Measurements from ENCODE around the gene SLC35F3.

The SLC35F3 gene

DNA sequence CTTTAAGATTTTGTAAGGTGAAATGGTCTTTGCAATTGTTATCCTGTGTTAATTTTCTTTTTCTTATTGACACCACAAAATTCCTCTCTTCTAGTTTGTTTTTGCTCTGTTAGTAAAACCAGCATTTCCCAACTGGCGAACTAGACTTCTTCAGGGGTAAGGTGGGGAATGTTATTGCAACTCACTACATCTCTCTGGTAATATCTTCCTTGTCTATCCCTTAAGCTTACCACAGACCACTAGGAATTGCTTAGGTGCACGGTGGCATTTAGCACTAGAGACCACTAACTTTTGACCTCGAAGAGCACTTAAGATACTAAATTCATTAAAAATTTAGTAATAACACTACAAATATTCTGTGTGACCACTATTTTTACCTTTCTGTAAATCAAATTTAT, 464.6 kb downstream of the SLC35F3 start:
- DNase-seq (ENCODE audit: low spot score) = no peak

DNA sequence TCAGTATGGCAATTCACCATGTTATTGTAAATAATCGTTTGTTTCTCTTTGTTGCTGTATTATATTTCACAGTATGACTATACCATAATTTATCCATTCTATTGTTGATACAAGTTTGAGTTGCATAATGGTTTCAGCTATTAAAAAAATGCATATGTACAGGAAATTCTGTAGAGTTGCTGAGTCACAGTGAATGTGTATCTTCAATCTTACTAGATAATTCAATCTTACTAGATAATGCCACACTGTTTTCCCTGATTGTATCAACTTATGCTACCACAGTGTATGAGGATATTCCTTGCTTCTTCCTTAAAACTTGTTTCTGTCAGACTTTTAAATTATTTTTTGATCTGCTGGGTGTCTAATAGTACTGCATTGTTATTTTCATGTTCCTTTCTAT, 465.3 kb downstream of the SLC35F3 start:
- no peak for DNase-seq (ENCODE audit: low spot score)

DNA sequence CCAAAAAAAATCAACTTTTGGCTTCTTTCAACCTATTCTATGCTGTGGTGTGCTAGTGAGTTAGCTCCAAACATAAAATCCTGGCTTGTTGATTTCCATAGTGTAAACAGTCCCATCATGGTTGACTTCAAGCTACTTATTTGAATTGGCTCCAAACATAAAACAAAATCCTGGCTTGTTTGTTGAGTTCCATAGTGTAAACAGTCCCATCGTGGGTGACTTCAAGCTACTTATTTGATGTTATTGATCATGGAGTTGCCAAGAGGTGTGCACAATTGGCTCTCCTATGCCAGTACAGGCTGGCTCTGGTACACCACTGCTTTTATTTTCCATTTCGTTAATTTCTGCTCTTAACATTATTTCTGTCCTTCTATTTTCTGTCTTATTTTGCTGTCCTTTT, 466.9 kb downstream of the SLC35F3 start:
- DNase-seq (ENCODE audit: low spot score) = no peak

- no peak for DNase-seq (ENCODE audit: low spot score)
Observed at GRCh38 chr1:234372011-234372757, 467.7 kb downstream of the SLC35F3 start.

GRCh38 chr1:234373064-234373958, 468.8 kb downstream of the SLC35F3 start, which contains the start of gene COA6:
TSS of gene COA6 (plus strand) at chr1:234373456. CDS start at chr1:234373467, 11 bp downstream.
- peak; percentile 88 for DNase-seq (ENCODE audit: low spot score)

DNA sequence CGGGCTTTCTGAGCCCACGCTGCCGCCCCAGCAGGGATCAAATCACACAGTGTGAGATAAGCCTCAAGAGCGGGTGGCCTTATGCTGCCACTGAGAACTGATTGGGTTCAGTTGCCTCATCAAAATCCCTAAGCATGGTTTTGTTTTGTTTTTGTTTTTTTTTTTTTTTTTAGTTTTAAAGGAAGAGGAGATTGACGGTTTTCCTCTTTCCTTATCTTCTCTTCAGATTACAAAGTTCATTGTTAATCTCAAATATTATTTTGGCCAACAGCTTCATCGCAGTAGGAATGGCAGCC, 469.4 kb downstream of the SLC35F3 start:
- DNase-seq (ENCODE audit: low spot score) = no peak

All from CD4-positive, alpha-beta T cell treated with Interleukin-6 at 100 ng/mL for 8 hours (primary cell).